Hepatic stellate cell (primary cell): Measurements from ENCODE around the gene EN2.

Experiments
- DNase-seq: peaks from one replicate; pipeline ENCODE4 v3.0.0; 2011; ENCODE audit warnings: low spot score

The EN2 gene

GRCh38 chr7:155486783-155487508, 29.0 kb downstream of the EN2 start:
- DNase-seq, result no peak

GRCh38 chr7:155487509-155488482, 29.9 kb downstream of the EN2 start:
- DNase-seq, result no peak

GRCh38 chr7:155488483-155489127, 30.7 kb downstream of the EN2 start:
- DNase-seq, result no peak

GRCh38 chr7:155489158-155489840, 31.4 kb downstream of the EN2 start:
- DNase-seq, result no peak

GRCh38 chr7:155489862-155490696, 32.1 kb downstream of the EN2 start:
- DNase-seq, result no peak

GRCh38 chr7:155490697-155491628, 33.0 kb downstream of the EN2 start:
- peak; percentile 42 for DNase-seq

- DNase-seq, result no peak
Observed at GRCh38 chr7:155491812-155492211, 33.9 kb downstream of the EN2 start.

GRCh38 chr7:155493744-155494538, 36.0 kb downstream of the EN2 start:
- no peak for DNase-seq

- DNase-seq, result no peak
Observed at GRCh38 chr7:155494551-155494950, 36.6 kb downstream of the EN2 start.

- no peak for DNase-seq
Observed at GRCh38 chr7:155495440-155496248, 37.7 kb downstream of the EN2 start.

GRCh38 chr7:155496267-155497005, 38.5 kb downstream of the EN2 start:
- no peak for DNase-seq

GRCh38 chr7:155497149-155497901, 39.4 kb downstream of the EN2 start:
- no peak for DNase-seq

GRCh38 chr7:155505422-155505793, 47.5 kb downstream of the EN2 start:
- no peak for DNase-seq

GRCh38 chr7:155506854-155507337, 49.0 kb downstream of the EN2 start:
- no peak for DNase-seq

GRCh38 chr7:155507576-155507975, 49.6 kb downstream of the EN2 start:
- DNase-seq, result no peak
